HepG2 (cell line): ENCODE measurements around the gene OR4E2. TPM values are rescaled to one million over a fixed set of nuclear protein-coding genes. Genes with fewer than 3 reads are reported as not detected.

Experiments
- ATAC-seq: fragments of 200-7000 bp; cut with Tn5 transposase; 3 replicates; pipeline ENCODE4 v1.9.1; 2020; ENCODE audit warnings: mild to moderate bottlenecking, moderate library complexity
- BruUV-seq: library from RNA; stranded (reverse); fragments of 400-500 nt; replicated peaks from 2 replicates; lab custom pipeline; 2021; lab: Mats Ljungman, UMichigan
- CTCF ChIA-PET: fragments of 300-600 bp; formaldehyde crosslinking; extraction: SDS; loops from one replicate; lab custom pipeline; 2021; ENCODE audit warnings: low total read pairs, inconsistent platforms, low intra/inter-chr PET ratio; lab: Yijun Ruan, JAX
- POLR2A ChIA-PET: fragments of 350-600 bp; sonication (Branson Sonifier 250); formaldehyde crosslinking; loops from one replicate; lab custom pipeline; 2020; ENCODE audit warnings: antibody characterized with exemption, inconsistent platforms; lab: Yijun Ruan, JAX
- DNase-seq: peaks from one replicate; pipeline ENCODE4 v3.0.0-alpha.2; 2015; ENCODE audit warnings: low spot score
- FAIRE-seq: peaks from 3 replicates; lab custom pipeline; 2011; peaks lifted over from hg19 to GRCh38; lab: Jason Lieb, UNC
- H2AFZ ChIP-seq: one replicate; pipeline ENCODE4 v1.6.1; 2011; ENCODE audit warnings: low read length, inconsistent platforms
- H3K27ac ChIP-seq: fragments of 300-600 bp; 3 replicates; pipeline ENCODE4 v1.8.0; 2011; ENCODE audit warnings: mixed run types, mild to moderate bottlenecking, mixed read lengths, low read length, inconsistent platforms; ENCODE audit not compliant: insufficient read depth; ENCODE audit errors: extremely low read length
- H3K27me3 ChIP-seq, 2 experiments: fragments of 200-600 bp in 1 of 2; 2 replicates in 1 of 2; 3 replicates in 1 of 2; pipeline versions ENCODE4 v1.6.0 to v1.8.0; 2011; ENCODE audit warnings: low read length in 2 of 2, mild to moderate bottlenecking in 2 of 2, moderate library complexity in 2 of 2, inconsistent platforms in 1 of 2; ENCODE audit not compliant: insufficient read depth in 2 of 2, control insufficient read depth in 1 of 2
- H3K36me3 ChIP-seq, 2 experiments: fragments of 200-600 bp in 1 of 2; replicated peaks in 1 of 2; 2 replicates in 1 of 2; 3 replicates in 1 of 2; pipeline versions ENCODE4 v1.5.1 to v1.8.0; 2011; ENCODE audit warnings: low read length in 2 of 2, inconsistent platforms in 1 of 2; ENCODE audit not compliant: insufficient read depth in 2 of 2, control insufficient read depth in 1 of 2
- H3K4me1 ChIP-seq: 2 replicates; pipeline ENCODE4 v1.5.1; 2012; ENCODE audit warnings: low read length, inconsistent platforms; ENCODE audit not compliant: insufficient read depth
- H3K4me2 ChIP-seq: 2 replicates; pipeline ENCODE4 v1.6.0; 2011; ENCODE audit warnings: low read depth, low read length, inconsistent platforms
- H3K4me3 ChIP-seq, 3 experiments: fragments of 200-600 bp in 1 of 3; sonication (generic), shearing (Covaris generic) in 1 of 3; replicated peaks in 1 of 3; 2 replicates each; pipeline ENCODE4 v1.5.1; 2011 to 2016; ENCODE audit warnings: low read length in 3 of 3, inconsistent platforms in 2 of 3, low read depth in 2 of 3, mild to moderate bottlenecking in 2 of 3, control low read depth in 1 of 3, mixed read lengths in 1 of 3; ENCODE audit not compliant: insufficient read depth in 1 of 3
- H3K79me2 ChIP-seq: one replicate; pipeline ENCODE4 v1.6.1; 2011; ENCODE audit warnings: low read length, inconsistent platforms; ENCODE audit not compliant: insufficient read depth
- H3K9ac ChIP-seq: 2 replicates; pipeline ENCODE4 v1.6.0; 2011; ENCODE audit warnings: mild to moderate bottlenecking, low read depth, low read length, inconsistent platforms; ENCODE audit not compliant: insufficient read depth
- H3K9me3 ChIP-seq: 2 replicates; pipeline ENCODE4 v1.5.1; 2012; ENCODE audit warnings: mild to moderate bottlenecking, low read length
- H4K20me1 ChIP-seq: 2 replicates; pipeline ENCODE4 v1.6.0; 2011; ENCODE audit warnings: inconsistent platforms, mild to moderate bottlenecking, low read length, moderate library complexity; ENCODE audit not compliant: insufficient read depth
- ARNTL ChIP-seq: sonication (generic); formaldehyde crosslinking; IDR thresholded peaks from 2 replicates; pipeline ENCODE4 v1.4.0; 2020; ENCODE audit warnings: mild to moderate bottlenecking, missing genetic modification reagents
- CSRNP1 ChIP-seq: sonication (generic); formaldehyde crosslinking; IDR thresholded peaks from 2 replicates; pipeline ENCODE4 v1.8.1; 2023; ENCODE audit warnings: mild to moderate bottlenecking, missing genetic modification reagents
- ESRRA ChIP-seq: sonication (generic); formaldehyde crosslinking; IDR thresholded peaks from 2 replicates; pipeline ENCODE4 v1.5.1; 2020; ENCODE audit warnings: mild to moderate bottlenecking, low read depth, missing genetic modification reagents
- ETV5 ChIP-seq: IDR thresholded peaks from 2 replicates; pipeline ENCODE4 v1.6.1; 2018; ENCODE audit warnings: missing biosample characterization, missing genetic modification reagents, inconsistent platforms, borderline replicate concordance
- GABPA ChIP-seq, 2 experiments: IDR thresholded peaks; 2 replicates each; pipeline ENCODE4 v1.6.1; 2011 to 2016; ENCODE audit warnings: low read depth in 2 of 2, low read length in 1 of 2, missing biosample characterization in 1 of 2, missing genetic modification characterization in 1 of 2
- HIC2 ChIP-seq: sonication (generic); formaldehyde crosslinking; IDR thresholded peaks from 2 replicates; pipeline ENCODE4 v1.9.0; 2022; ENCODE audit warnings: low read depth, missing genetic modification reagents
- MAFG ChIP-seq: sonication (generic); formaldehyde crosslinking; IDR thresholded peaks from 2 replicates; pipeline ENCODE4 v1.5.1; 2020; ENCODE audit warnings: mild to moderate bottlenecking, missing genetic modification reagents
- PRMT3 ChIP-seq: sonication (generic); formaldehyde crosslinking; IDR thresholded peaks from 2 replicates; pipeline ENCODE4 v1.8.1; 2022; ENCODE audit warnings: low read depth, mild to moderate bottlenecking, moderate library complexity, missing genetic modification reagents, borderline replicate concordance
- RBFOX2 ChIP-seq: fragments of 200-400 bp; formaldehyde crosslinking; IDR thresholded peaks from 2 replicates; pipeline ENCODE4 v1.6.1; 2017; ENCODE audit warnings: low read depth, mild to moderate bottlenecking, low read length
- SMYD3 ChIP-seq: sonication (generic); formaldehyde crosslinking; IDR thresholded peaks from 2 replicates; pipeline ENCODE4 v1.8.1; 2023; ENCODE audit warnings: mild to moderate bottlenecking, missing genetic modification reagents
- STAG1 ChIP-seq: sonication (generic); formaldehyde crosslinking; IDR thresholded peaks from 2 replicates; pipeline ENCODE4 v1.4.0; 2020; ENCODE audit warnings: missing genetic modification reagents
- SUZ12 ChIP-seq: fragments of 150-350 bp; IDR thresholded peaks from 2 replicates; pipeline ENCODE4 v1.6.1; 2014; ENCODE audit warnings: low read depth, low read length
- TBP ChIP-seq: sonication (generic); formaldehyde crosslinking; IDR thresholded peaks from 2 replicates; pipeline ENCODE4 v1.5.0; 2020; ENCODE audit warnings: missing genetic modification reagents
- THAP8 ChIP-seq: sonication (generic); formaldehyde crosslinking; IDR thresholded peaks from 2 replicates; pipeline ENCODE4 v1.5.1; 2020; ENCODE audit warnings: missing genetic modification reagents, mild to moderate bottlenecking, borderline replicate concordance
- THYN1 ChIP-seq: sonication (generic); formaldehyde crosslinking; IDR thresholded peaks from 2 replicates; pipeline ENCODE4 v1.8.1; 2023; ENCODE audit warnings: low read depth, mild to moderate bottlenecking, moderate library complexity, missing genetic modification reagents, borderline replicate concordance
- ZNF101 ChIP-seq: sonication (generic); formaldehyde crosslinking; IDR thresholded peaks from 2 replicates; pipeline ENCODE4 v1.4.0; 2020; ENCODE audit warnings: mild to moderate bottlenecking, low read depth, missing genetic modification reagents, borderline replicate concordance
- ZNF225 ChIP-seq: sonication (generic); formaldehyde crosslinking; IDR thresholded peaks from 2 replicates; pipeline ENCODE4 v1.4.0; 2020; ENCODE audit warnings: mild to moderate bottlenecking, missing genetic modification reagents
- ZNF337 ChIP-seq: sonication (generic); formaldehyde crosslinking; IDR thresholded peaks from 2 replicates; pipeline ENCODE4 v1.5.1; 2020; ENCODE audit warnings: missing genetic modification reagents, low read depth, mild to moderate bottlenecking, borderline replicate concordance
- ZNF607 ChIP-seq: sonication (generic); formaldehyde crosslinking; IDR thresholded peaks from 2 replicates; pipeline ENCODE4 v1.5.1; 2020; ENCODE audit warnings: missing genetic modification reagents, mild to moderate bottlenecking, borderline replicate concordance
- WGBS: methylation state at CpG from one replicate; pipeline ENCODE4 v1.1.6; 2017; ENCODE audit warnings: low lambda C conversion rate; 5-methylcytosine and 5-hydroxymethylcytosine counted together
- in situ Hi-C: cut with HindIII; loops from 2 replicates; pipeline ENCODE4 v1.10.0; 2017; ENCODE audit warnings: low pct_unique_long_range_greater_than_20kb; ENCODE audit not compliant: extremely low pct_ligation_motif_present
- intact Hi-C: fragments of 100-400 bp; cut with micrococcal nuclease; formaldehyde crosslinking; loops from one replicate; pipeline ENCODE4 v1.10.0; 2022; ENCODE audit not compliant: unreplicated experiment
- polyA plus RNA-seq, 8 experiments: library from polyadenylated mRNA; depleted of rRNA in 3 of 8; stranded (reverse) in 7 of 8; unstranded in 1 of 8; fragments of >200 nt; fragmentation: Illumina TruSeq in 4 of 8; extraction: Trizol in 4 of 8; gene quantifications; 2 replicates each; pipeline versions ENCODE4 v1.2.1 to v1.2.3, GENCODE V29; 2011 to 2016; ENCODE audit warnings: low read depth in 4 of 8, missing spikeins in 1 of 8, mixed read lengths in 1 of 8; ENCODE audit not compliant: insufficient read depth in 1 of 8
- total RNA-seq, 5 experiments: library from RNA; depleted of rRNA; stranded (reverse); fragments of >200 nt; fragmentation: Illumina TruSeq; extraction: Trizol; gene quantifications; 2 replicates each; pipeline ENCODE4 v1.2.3, GENCODE V29; 2016; ENCODE audit warnings: low read depth in 1 of 5

The OR4E2 gene
- total and polyA plus RNA-seq, 2 of the 13 experiments (the other 11 are each of a cell fraction or from before 2014, with no cell fraction given), result not detected

GRCh38 chr14:21671371-21671770, 17.7 kb downstream of the OR4E2 start (continued):
- TF ChIP-seq TBP (CRISPR knock-in tag) (no peak), ZNF101 (no peak), THAP8 (CRISPR knock-in tag) (no peak), THYN1 (CRISPR knock-in tag) (no peak), ESRRA (no peak), SUZ12 (no peak), MAFG (CRISPR knock-in tag) (no peak), STAG1 (CRISPR knock-in tag) (no peak)
- TF ChIP-seq, all 625 proteins: peak for 0

GRCh38 chr14:21672116-21672515, 18.5 kb downstream of the OR4E2 start:
- no peak for ATAC-seq
- H3K4me3 ChIP-seq, result no peak overlapping the region
- in situ Hi-C loops, result no loop called here
- no peaks in the 10 kb centered on the region for H3K79me2 ChIP-seq
- no peaks in the 10 kb centered on the region for H4K20me1 ChIP-seq
- H2AFZ ChIP-seq, result no peak overlapping the region
- 3% methylated on average over 1 of the region's 1 CpG for WGBS
- no peak overlapping the region for H3K27ac ChIP-seq
- no peaks in the 10 kb centered on the region for H3K36me3 ChIP-seq
- no peak overlapping the region for H3K9ac ChIP-seq
- no peak for FAIRE-seq
- ChIA-PET POLR2A (no interaction called here), CTCF (no interaction called here)
- H3K4me2 ChIP-seq, result no peak overlapping the region
- no peak for TF ChIP-seq ZNF225 (CRISPR knock-in tag)
- TF ChIP-seq GABPA (IDR thresholded peaks at IDR 0.05; ENCODE audit: low read depth, low read length), result no peak
- no peak for TF ChIP-seq GABPA (CRISPR knock-in tag; IDR thresholded peaks at IDR 0.05; ENCODE audit: low read depth)
- TF ChIP-seq RBFOX2, result no peak
- no peak for TF ChIP-seq PRMT3 (CRISPR knock-in tag)
- no peak for TF ChIP-seq ETV5 (CRISPR knock-in tag)
- no peak for TF ChIP-seq CSRNP1 (CRISPR knock-in tag)
- no peak for TF ChIP-seq ARNTL (CRISPR knock-in tag)
- no peak for TF ChIP-seq SMYD3 (CRISPR knock-in tag)
- TF ChIP-seq ZNF337 (CRISPR knock-in tag), result no peak
- no peak for TF ChIP-seq HIC2 (CRISPR knock-in tag)
- TF ChIP-seq ZNF607 (CRISPR knock-in tag), result no peak
- DNase-seq, result no peak
- peaks cover 18% of the 10 kb centered on the region for H3K9me3 ChIP-seq
- no TSS peak for BruUV-seq
- peaks cover 5% of the 10 kb centered on the region; the same call in 1 of the 2 replicates for H3K4me1 ChIP-seq
- no peaks in the 10 kb centered on the region; a peak in 1 of 5 replicates for H3K27me3 ChIP-seq
- intact Hi-C loops, result no loop called here
